Dermis blood vessel endothelial cell (primary cell): ENCODE results near the gene RBM44. TPM values are rescaled to one million over a fixed set of nuclear protein-coding genes. Genes with fewer than 3 reads are reported as not detected.

Experiments used
- DNase-seq: peaks from one replicate; pipeline ENCODE4 v3.0.0; 2010
- total RNA-seq: library from RNA; depleted of rRNA; stranded (reverse); fragments of >200 nt; gene quantifications from 2 replicates; pipeline ENCODE4 v1.2.3, GENCODE V29; 2014

RBM44 gene
- total RNA-seq, 1 donor from 2014 or later, result 0.68 TPM

DNA sequence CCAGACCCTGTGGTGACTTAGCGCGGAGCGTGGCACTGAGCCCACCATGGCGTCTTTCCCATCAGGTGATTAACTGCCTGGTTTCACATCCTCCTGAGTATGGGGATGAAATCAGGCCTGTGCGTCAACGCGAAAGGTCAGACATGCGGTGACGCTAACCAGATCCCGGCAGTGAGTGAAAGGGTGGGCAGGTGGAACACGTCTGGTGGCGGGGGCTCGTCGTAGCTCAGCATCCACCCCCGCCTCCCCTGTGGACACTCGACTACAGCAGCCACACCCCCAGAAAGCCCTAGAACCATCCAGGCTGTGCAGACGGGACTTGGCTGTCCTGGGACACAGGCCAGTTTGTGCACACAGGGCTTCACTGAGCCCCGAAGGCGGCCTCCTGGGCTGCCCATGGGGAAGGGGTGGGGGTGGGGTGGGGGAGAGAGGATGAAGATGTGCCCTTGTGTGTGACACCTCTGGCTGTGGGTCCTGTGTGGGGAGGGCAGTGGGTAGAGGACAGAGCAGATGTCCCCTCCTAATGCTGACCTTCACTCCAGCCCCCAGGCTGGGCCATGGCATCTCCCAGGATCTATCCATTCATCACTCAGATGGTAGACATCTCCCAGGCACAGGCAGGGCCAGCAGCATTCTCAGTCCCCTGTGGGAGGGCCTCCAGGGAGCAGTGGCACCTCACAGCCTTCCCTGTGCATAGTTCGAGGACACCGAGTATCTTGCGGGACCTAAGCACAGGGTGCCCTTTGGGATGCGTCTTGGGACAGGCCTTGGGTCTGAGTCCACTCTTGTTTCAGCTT, 88.3 kb downstream of the RBM44 start:
- no peak for DNase-seq

DNA sequence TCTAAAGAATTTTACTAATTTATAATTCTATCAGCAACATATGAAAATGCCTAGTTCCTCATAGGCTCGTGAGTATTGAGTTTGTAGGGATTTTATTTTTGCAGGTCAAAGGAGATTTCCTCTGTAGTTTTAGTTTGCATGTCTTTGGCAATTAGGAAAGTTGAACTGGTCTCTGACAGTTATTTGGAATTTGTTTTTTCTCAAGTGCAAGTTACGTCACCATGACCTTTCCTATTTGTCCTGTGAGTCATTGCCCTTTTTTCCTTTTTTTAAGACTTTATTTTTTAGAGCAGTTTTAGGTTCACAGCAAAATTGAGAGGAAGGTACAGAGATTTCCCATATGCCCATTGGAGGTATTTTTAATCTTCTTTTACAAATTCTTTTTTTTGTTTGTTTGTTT, 89.8 kb downstream of the RBM44 start:
- peak; percentile 64 for DNase-seq

DNA sequence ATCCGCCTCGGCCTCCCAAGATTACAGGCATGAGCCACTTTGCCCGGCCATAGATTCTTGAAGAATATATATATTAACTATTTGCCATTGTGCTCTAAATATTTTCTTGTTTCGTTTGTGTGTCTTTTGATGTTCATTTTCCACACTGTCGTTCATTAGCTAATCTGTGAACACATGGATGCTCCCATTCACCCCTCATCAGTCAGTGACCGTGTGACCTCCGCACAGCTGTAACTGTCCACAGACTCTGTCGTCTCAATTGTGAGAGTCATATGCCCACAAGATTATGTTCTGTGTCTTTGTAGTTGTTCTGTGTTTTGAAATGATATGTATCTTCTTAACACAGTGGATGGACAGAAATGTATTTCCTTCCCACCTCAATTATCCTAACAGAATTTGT, 90.4 kb downstream of the RBM44 start:
- no peak for DNase-seq

DNA sequence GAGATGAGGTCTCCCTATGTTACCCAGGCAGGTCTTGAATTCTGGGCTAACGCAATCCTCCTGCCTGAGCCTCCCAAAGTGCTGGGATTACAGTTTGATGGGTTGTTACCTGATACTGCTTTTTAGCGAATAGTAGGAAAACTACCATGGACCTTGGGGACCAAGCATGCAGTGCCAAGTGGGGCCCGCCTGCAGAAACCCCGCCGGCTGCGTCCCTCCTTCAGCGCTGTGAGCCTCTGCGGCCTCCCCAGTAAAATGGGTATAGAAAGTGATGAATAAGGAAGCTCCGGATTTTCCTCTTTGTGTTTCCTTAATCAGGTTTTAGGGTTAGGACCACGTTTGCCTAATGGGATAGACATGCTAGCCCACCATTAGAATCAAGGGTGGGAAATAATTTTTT, 91.2 kb downstream of the RBM44 start:
- DNase-seq, result no peak

Other genes with a start within 250 kb of the RBM44 start
- not detected in 2 replicates for gene PRLH, start 232.2 kb upstream of the RBM44 start, total RNA-seq
- gene RAB17, start 208.0 kb upstream of the RBM44 start, total RNA-seq, result 4.9 and 14.1 TPM in 2 replicates
- 198 and 305 TPM in 2 replicates for gene LRRFIP1, start 171.2 kb upstream of the RBM44 start, total RNA-seq
- gene RAMP1, start 60.8 kb downstream of the RBM44 start, total RNA-seq, result 0.85 TPM in 1 of 2 replicates, not detected in the other
- gene UBE2F, start 168.2 kb downstream of the RBM44 start, total RNA-seq, result 59.0 and 59.4 TPM in 2 replicates